T1000 (cell line): ENCODE results near the gene DOLPP1.
A peak's percentile ranks its signal among the peaks of the same experiment; 100 is the strongest.
"Not testable (repeated sequence)": the region's sequence is repeated elsewhere in the genome, so short reads cannot be mapped to it uniquely, and the experiment has no call there.

Experiments used
- DNase-seq: peaks from one replicate; lab custom pipeline; 2025; ENCODE audit warnings: mixed read lengths; lab: John Stamatoyannopoulos, UW

Gene DOLPP1

DNA sequence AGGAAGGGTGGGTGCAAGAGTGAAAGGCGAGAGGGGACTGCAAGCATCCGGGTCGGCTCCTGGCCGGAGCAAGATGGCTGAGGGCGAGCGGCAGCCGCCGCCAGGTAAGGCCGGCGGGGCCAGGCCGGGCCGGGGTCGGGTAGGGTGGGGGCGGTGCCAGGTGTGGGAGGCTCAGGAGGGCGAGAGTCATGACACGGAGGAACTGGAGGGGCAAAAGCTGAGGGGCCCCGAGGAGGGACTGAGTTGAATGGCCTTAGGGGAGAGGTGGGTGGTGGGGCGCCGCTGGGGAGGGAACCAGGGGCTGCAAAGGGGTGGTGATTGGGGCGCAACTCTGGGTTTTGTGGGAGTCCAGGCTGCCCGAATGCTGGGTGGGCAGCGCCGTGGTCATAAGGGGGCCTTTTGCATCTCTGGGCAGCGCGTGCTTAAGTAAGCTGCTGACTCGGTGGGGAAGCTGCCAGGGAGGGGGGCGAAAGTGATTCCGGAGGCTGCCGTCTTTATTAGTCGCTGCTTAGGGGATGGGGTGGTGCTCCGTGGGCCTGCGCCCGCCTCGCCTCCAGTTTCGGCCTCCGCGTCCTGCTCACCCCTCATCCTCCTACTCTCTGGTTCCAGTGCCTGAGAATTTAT lies 30.7 kb downstream of the DOLPP1 start:
- DNase-seq: no peak

DNA sequence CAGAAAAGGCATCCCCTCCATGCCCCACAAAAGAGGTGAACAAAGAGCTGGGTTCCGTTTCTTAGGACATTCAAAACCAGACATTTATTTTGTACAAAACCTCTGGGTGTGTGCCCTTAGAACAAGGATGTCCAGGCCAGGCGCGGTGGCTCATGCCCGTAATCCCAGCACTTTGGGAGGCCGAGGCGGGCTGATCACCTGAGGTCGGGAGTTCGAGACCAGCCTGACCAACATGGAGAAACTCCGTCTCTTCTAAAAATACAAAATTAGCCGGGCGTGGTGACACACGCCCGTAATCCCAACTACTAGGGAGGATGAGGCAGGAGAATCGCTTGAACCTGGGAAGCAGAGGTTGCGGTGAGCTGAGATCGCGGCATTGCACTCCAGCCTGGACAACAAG lies 31.6 kb downstream of the DOLPP1 start:
- not testable (repeated sequence) for DNase-seq

DNA sequence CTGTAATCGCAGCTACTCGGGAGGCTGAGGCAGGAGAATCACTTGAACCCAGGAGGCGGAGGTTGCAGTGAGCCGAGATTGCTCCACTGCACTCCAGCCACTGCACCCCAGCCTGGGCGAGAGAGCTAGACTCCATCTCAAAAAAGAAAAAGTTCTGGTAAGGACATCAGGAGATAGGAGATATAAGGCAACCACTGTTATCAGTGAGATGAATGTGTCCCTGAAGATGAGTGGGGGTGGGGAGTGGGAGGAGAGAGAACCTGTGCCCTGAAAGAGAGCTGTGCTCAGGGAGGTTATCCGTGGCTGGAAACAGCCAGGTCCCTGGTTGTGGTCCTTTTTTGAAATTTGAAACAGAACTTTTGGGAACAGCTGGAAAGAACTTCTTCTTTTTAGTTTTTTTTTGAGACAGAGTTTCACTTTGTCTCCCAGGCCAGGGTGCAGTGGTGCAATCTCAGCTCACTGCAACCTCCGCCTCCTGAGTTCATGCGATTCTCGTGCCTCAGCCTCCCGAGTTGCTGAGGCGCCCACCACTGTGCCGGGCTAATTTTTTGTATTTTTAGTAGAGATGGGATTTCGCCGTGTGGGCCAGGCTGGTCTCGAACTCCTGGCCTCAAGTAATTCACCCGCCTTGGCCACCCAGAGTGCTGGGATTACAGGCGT lies 32.9 kb downstream of the DOLPP1 start:
- no peak for DNase-seq

DNA sequence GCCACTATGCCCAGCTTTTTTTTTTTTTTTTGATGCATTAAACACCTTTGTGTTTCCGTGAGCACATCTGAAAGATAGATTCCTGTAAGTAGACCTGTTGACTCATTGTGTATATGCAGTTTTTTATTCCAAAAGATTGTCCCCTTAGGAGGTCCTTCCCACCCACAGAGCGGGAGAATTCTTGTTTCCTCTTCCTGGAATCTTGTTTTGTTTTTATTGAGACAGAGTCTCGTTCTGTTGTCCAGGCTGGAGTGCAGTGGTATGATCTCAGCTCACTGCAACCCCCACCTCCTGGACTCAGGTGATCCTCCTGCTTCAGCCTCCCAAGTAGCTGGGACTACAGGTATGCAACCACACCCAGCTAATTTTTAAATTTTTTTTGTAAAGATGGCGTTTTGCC lies 37.9 kb downstream of the DOLPP1 start:
- no peak for DNase-seq

DNA sequence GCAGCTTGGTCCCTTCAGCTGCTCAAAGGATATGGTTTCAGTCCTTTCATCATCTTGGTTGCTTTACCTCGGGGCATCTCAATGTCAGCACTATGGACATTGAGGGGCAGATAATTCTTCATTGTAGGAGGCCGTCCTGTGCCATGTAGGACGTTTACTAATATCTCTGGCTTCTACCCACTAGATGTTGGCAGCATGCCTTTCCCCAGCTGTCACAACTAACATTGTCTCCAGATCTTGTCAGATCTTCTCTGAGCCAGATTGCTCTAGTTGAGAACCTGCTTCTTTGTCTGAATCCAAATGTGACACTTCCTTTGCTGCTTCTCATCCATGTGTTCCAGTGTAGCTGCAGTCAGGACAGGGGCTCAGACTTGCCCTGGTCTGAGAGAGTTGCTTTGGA lies 40.6 kb downstream of the DOLPP1 start:
- DNase-seq: no peak

DNA sequence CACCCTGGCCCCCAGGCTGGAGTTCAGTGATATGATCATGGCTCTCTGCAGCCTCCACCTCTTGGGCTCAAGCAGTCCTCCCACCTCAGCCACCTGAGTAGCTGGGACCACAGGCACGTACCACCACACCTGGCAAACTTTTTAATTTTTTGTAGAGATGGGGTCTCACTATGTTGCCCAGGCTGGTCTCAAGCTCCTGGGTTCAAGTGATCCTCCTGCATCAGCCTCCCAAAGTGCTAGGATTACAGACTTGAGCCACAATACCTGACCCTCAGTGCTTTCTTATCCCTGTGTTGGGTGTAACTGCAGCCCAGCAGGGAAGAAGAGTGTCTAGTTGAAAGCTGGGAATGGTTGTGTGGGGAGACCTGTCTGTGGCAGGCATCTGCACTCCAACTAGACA lies 41.2 kb downstream of the DOLPP1 start:
- no peak for DNase-seq

DNA sequence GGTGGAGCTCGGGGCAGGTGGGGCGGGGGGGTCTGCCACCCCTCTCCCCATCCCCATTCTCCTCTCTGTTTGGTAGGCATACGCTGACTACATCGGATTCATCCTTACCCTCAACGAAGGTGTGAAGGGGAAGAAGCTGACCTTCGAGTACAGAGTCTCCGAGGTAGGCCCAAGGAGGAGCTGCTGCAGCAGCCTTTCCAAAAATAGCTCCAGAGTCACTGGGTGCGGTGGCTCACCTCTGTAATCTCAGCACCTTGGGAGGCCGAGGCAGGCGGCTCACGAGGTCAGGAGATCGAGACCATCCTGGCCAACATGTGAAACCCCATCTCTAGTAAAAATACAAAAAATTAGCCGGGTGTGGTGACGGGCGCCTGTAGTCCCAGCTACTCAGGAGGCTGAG lies 42.1 kb downstream of the DOLPP1 start:
- not testable (repeated sequence) for DNase-seq

DNA sequence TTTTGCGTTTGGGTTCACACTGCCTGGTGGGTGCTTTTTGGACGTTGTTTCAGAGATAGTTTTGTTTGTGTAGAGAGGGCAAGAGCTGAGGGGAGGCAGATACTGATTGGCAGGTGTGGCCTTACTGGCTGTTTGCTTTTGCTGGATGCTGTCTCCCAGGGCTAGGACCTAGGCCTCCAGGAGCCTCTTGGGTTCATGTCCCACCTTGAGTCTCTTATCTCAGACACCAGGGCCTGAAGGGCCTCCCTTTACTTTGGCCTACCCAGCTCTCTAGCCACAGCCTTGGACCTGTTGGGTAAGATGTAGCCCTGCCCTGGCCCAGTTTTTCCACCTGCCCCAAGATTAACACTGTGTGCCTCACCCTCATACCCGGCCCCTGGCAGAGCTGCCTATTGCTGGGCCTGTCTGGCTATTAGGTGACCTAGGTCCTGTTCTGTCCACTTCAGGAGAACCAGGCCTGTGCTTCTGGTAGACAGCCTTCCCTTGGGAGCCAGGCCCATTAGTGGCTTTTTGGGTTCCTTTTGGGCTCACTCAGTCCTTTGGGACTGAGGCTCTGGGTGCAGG lies 43.7 kb downstream of the DOLPP1 start:
- DNase-seq: no peak

DNA sequence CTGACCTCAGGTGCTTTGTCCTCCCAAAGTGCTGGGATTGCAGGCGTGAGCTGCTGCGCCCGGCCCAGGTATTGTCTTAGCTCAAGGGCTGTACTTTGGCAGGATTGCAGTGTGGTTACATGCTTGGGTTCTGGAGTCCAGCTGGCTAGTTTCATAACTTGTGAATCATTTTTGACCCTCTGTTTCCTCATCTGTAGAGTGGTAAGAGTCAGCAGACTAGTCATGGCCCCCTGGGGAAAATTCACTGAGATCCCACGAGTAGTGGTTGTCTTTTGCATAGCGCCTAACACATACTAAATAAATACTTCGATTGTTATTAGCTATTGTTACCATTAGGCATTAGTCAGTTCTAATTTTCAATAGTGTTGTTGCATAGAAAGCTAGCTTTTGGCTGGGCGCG lies 44.6 kb downstream of the DOLPP1 start:
- peak; percentile 81 for DNase-seq

DNA sequence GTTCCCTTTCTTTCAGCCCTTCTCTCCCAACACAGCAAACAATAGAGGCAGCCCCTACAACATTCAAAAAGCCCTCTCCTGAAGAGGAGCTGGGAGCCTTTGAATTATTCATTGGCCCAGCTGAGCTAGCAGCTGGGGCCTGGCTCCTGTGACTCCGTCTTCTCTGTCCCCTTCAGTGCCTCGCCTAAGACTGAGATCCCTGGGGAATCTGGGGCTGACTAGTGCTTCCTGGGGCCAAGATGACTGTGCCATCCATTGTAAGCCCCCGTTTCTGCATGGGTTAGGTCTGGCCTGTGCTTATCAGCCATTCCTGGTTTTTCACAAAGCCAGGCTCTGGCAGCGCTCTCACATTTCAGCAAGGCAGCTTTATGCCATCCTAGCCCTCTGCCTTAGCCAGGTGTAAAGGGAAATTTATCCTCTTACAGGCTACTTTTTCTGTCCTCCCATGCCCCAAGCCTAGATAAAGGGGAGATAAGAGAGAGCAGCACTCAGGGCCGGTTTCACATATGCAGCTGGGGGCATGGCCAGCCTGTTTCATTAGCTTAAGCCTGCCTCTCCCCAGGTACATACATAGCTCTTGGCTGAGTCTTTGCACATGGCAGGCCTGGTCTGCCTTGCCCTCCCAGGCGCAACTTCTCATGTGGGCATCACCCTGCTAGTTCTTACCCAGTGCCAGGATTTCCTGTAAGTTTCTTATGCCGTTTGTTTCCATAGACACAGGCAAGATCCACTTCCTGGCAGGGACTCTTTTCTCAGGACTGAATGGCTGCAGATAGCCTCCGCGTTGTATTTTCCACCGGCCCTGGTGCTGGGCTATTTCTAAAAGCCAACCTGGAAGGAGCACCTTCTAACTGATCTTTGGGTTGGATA lies 46.1 kb downstream of the DOLPP1 start:
- DNase-seq: no peak

DNA sequence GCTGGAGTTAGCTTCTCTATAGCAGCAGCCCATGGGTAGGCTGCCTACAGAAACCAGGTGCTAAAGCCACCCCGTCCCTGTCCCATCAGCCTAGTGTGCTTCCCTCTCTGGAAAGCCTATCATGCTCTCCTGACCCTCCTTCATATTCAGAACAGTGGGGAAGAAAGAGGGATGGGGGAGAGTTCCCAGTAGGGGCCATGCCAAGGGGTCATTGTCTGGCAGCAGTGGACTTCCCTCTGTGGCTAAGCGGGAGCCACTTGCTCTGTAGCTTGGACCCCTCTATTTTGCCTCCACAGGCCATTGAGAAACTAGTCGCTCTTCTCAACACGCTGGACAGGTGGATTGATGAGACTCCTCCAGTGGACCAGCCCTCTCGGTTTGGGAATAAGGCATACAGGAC lies 47.8 kb downstream of the DOLPP1 start:
- DNase-seq: no peak

DNA sequence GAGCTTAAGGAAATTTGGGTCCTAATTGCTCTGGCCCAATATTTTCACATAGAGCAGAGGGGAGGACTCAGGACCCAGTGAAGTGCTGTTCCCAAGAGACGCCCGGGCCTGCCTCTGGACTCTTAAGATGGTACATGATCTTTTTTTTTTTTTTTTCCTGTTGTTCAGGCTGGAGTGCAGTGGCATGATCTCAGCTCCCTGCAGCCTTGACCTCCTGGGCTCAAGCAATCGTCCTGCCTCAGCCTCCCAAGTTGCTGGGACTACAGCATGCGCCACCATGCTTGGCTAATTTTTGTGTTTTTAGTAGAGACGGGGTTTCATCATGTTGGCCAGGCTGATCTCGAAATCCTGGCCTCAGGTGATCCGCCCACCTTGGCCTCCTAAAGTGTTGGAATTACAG lies 49.4 kb downstream of the DOLPP1 start:
- not testable (repeated sequence) for DNase-seq

DNA sequence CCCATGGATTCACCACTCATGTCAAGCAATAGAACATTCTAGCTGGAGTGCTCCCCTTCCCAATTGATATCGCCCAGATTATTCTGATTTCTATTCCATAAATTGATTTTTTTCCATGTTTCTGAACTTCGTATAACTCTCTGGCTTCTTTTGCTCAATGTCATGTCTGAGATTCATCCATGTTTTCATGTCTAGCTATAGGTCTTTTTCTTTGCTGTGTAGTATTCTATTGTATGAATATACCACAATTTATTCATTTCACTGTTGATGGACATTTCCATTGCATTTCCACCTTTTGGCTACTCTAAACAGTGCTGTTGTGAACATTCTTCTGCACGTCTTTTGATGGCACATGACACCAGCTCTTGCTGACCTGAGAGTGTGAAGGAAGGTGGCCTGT lies 49.9 kb downstream of the DOLPP1 start:
- DNase-seq: no peak

DNA sequence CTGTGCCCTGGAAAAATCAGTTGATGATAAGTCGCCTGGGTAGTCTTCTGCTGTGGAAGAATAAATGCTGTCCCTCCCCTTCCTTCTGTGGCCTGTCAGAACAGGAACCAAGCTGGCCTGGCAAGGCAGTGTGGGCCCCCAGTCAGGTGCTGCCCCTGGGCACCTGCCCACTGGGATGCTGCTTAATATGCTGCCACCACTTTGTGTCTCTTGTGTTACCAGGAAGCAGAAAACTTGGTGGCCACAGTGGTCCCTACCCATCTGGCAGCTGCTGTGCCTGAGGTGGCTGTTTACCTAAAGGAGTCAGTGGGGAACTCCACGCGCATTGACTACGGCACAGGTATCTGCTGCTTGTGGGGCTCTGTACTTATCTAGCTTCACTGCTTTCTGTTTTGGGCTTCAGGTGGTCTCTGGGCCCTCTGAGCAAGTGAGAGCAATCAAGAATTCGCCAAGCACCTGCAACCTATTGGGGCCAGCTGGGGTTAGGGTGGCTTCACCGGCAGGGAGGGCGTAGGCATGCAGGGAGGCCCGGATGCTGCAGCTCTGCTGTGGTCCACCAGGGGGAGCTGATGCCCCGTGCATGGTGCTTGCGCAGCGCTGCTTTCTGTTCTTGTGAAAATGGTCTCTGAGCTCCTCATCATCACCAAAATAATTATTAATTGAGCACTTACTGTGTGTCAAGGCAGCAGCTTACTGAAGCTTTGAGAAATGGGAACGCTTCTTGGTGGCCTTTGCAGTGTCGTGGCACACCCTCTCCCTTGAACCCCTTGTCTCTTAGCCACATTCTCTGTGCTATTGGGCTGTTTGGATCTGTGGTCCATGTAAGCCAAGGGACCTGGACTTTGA lies 50.6 kb downstream of the DOLPP1 start:
- DNase-seq: peak; percentile 51

DNA sequence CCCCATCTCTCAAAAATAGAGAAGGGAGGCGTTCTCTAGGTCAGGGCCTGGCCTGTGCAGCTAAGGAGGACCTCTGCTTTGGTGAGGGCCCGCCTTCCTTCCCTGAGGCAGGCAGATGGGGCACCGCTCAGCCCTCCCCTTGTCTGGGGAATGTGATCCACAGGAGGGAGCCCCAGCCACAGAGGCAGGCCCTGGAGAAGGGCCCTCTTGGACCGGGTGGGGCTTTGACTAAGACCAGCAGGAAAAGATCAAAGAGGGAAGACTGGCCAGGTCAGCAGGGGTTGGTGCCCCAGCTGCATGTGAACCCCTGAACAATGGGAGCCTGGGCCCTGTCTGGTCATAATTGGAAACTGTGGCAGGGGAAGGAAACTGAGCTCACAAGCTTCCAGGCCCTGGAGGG lies 52.2 kb downstream of the DOLPP1 start:
- no peak for DNase-seq

DNA sequence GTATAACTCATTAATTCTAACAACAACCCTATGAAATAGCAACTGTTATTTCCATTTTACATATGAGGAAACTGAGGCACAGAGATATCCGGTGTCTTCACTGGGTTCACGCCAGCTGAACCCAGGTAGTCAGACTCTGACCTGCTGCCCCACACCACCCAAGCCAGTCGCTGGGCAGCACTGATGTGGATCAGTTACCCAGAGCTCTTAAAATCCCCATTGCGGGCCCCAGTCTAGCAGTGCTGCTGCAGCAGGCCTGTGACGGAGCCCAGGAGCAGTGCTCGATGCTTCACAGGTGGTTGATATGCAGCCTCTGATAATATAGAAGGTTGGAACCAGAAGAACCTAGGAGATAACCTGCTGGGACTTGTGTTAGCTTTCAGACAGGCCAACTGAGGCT lies 54.6 kb downstream of the DOLPP1 start:
- no peak for DNase-seq

DNA sequence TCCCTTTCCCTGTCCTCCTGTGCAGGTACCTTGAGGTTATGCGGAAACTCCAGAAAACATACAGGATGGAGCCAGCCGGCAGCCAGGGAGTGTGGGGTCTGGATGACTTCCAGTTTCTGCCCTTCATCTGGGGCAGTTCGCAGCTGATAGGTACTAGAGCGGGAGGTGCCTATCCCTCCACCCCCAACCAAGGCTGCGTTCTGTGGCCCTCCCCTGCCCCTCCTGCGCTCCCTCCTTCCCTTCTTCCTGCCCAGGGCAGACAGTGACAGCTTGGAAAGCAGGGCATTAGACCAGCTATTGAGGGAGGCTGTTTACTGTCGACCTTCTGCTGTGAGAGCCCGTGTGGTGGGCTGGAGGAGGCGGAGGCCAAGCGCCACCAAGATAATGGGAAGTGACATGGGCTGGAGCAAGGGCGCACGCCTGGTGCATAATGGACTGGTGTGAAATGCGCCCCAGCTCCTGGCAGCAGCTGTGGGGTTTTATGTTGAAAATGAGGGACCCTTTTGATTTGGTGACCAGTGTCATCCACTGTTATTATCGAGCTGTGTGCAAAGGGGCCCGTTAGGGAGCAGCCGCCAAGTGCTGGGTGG lies 55.6 kb downstream of the DOLPP1 start:
- no peak for DNase-seq

DNA sequence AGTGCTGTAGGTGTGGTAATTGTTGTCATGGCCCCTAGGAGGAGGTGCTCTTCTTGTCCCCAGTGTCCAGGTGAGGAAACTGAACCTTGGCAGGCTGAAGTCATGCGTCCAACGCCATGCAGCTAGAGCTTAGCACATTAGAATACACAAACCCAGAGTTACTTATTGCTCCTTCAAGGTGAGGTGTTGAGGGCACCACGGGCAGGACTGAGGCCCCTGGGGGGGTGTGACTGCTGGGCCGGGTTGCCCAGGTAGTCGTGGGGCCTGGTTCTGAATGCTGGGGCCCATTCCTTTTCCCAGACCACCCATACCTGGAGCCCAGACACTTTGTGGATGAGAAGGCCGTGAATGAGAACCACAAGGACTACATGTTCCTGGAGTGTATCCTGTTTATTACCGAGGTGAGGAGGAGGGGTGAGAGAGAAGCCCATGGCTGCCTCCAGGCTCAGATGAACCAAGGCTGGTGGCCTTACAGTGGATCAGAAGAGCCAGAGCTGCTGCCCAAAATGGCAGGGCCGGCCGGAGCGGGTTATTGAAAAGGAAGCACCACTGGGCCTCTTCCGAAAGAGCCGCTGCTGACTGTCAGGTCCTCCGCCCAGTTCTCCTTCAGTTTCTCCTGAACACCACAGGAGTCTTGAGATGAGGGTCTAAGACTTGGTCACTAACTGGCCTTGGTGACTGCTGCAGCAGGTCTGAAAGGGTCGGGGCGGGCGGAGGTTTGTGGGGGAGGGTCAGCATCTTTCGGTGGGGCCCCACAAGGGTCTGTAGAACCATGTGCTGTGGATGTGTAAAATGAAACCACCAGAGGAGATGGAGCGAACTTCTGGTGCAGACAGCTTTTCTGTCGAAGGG lies 56.6 kb downstream of the DOLPP1 start:
- no peak for DNase-seq

DNA sequence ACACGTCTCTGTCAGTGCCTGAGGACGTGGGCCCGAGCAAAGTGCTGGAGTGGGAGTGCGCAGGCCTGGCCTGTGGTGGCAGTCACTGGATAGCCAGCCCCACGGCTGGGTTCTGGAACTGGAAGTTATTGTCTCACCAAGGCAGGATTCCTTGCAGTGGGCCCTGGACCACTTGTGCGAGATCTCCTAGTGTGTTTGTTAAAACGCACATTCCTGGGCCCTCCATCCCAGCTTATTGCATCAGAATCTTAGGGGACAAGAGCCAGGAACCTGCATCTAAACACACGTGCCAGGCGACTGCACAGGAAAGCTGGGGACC lies 57.2 kb downstream of the DOLPP1 start:
- no peak for DNase-seq

DNA sequence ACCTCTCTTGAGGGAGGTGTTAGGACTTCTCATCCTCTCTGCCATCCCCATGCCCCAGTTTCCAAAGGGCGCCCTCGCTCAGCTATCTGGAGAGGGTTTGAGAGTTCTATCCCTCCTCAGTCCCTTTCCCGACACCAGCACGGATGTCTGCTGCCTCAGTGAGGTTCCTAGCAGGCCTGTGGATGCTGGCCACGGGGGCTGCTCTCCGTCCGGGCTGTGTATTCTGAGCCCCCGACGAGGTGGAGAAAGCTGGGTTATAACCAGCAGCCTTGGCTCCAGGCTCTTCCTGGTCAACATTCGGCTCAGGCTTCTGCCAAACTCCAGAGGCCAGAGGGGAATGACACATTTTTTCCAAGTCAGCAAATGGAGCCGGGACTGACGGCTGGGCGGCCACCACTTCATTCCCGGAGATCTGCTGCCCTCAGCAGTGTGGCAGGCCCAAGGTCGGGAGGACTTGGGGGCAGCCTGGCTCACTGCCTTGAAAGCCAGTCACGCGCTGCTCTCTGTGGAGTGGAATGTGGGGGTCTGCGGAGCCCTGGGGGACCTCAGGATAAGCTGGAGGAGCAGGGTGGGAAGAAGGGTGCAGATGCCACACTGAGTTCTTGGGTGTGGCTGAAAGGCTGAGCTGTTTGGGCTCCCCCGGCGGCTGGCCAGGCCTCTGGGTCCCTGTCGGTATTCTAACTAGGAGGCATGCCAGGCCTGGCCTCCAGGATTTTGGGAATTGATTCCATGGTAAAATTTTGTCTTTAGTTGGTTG lies 57.7 kb downstream of the DOLPP1 start:
- DNase-seq: no peak
